Epithelial cell of esophagus (primary cell): Measurements from ENCODE around the gene EBP.

Source experiments
- DNase-seq: peaks from one replicate; pipeline ENCODE4 v3.0.0; 2010; ENCODE audit warnings: low read depth
- H3K4me3 ChIP-seq: 2 replicates; pipeline ENCODE4 v1.5.1; 2011; ENCODE audit warnings: mild to moderate bottlenecking, low read length, control low read depth
- TF ChIP-seq, protein P1 (sequence below): IDR thresholded peaks from 2 replicates; pipeline ENCODE4 v1.5.1; 2011; ENCODE audit warnings: low read depth, mild to moderate bottlenecking, low read length, control low read depth, inconsistent platforms; ENCODE audit not compliant: insufficient read depth; ENCODE audit errors: missing control alignments

Gene EBP

DNA sequence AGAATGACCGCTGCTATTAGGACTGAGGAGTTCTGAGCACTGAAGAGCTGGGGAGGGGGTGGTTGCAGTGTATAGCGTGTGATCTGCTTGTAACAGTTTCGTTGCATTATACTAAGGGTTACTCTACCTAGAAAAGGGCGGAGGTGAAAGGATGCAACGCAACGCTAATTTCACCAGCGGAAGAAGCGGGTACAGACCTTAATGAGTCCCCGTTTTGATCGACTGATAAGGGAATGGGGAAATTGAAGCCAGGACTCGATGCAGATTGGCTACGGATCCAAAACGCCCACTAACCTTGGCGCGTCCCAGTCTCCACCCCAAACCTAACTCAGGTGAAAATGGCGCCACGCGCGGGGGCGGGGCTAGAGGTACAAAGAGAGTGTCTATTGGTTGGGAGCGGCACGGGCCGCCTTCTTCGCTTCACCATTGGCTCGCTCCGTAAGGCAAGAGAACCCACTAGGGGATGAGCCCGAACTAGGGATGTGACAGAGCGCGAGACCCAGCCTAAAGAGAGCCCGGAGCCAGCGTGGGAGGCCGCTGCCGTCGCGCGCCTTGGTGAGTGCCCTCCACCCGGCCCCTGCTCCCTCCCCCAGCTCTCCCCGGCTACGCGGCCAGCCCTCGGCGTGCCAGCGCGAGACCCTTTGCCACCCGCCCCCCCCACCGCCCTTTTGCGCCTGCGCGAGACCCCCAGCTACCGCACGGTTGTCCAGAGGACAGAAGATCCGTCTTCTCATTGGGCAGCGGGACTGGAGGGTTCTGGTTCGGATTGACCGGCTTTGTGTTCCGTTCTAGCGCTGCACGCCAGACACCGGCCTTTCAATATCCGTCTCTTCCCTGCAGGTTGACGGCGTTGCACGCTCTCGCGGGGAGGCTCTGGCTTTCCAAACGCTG, at the start of gene EBP:
TSS of gene EBP (plus strand) at position 456 of the 891 bp plus-strand sequence. CDS start 1,964 bp downstream, outside the sequence.
- H3K4me3 ChIP-seq, result peak within 1 kb of the TSS; percentile 61
- TF ChIP-seq, protein P1, sequence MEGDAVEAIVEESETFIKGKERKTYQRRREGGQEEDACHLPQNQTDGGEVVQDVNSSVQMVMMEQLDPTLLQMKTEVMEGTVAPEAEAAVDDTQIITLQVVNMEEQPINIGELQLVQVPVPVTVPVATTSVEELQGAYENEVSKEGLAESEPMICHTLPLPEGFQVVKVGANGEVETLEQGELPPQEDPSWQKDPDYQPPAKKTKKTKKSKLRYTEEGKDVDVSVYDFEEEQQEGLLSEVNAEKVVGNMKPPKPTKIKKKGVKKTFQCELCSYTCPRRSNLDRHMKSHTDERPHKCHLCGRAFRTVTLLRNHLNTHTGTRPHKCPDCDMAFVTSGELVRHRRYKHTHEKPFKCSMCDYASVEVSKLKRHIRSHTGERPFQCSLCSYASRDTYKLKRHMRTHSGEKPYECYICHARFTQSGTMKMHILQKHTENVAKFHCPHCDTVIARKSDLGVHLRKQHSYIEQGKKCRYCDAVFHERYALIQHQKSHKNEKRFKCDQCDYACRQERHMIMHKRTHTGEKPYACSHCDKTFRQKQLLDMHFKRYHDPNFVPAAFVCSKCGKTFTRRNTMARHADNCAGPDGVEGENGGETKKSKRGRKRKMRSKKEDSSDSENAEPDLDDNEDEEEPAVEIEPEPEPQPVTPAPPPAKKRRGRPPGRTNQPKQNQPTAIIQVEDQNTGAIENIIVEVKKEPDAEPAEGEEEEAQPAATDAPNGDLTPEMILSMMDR, result no peak
- peak; percentile 94 for DNase-seq

DNA sequence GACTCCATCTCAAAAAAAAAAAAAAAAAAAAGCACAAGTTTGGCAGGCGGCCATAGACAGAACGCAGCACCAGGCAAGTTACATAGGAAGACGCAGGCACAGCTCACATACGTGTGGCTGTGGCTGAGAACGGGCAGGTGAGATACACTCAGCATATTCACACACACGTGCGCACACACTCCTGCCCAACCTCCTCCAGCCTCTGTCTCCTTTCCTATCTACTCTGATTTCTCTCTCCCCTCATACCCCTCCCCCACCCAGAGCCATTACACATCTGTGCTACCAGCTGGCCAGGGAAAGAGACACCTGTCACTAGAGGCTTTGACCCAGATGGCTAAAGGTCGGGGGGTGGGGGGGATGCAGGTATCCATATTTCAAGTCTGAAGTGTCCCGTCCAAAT, 49.4 kb upstream of the EBP start:
- no peak overlapping the region for H3K4me3 ChIP-seq
- no peak for DNase-seq
- TF ChIP-seq, protein P1, result no peak

DNA sequence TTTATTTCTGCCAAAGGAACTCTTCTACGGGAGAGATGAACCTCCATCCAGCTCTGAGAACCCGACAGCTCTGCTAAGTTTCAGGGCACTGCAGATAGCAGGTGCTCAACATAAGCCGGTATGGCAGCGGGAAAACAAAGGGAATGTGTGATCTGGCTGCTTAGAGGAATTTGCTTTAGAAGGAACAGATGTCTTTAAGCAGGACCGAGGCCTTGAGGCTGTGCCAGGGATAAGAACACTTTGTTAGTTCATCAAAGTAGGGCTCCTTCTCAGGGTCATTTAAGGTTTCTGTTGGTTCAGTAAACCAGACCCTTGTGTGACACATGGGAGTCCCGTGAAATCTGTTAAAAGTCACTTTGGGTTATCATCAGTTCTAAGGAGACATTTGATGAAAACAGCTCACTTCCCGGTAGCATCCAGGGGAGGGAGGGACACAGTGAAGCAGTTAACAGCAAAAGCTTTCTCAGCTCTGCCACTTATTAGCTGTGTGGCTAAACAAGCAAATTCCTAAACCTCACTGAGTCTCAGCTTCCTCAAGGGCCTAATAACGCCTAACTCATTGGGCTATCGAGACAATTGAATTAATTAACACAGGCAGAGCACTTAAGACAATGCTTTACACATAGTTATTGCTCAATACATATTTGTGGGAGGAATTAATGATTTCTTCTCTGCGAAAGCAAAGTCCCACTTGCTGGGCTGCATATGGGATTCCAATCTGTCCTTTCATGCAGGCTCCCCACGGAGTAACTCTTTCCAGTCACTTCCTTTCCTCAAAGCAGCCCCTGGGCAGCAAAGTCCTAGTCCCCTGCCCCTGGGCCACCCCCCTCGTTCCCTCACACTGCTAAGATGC, 48.5 kb upstream of the EBP start:
- no peak for DNase-seq
- H3K4me3 ChIP-seq, result no peak overlapping the region
- TF ChIP-seq, protein P1, result no peak

DNA sequence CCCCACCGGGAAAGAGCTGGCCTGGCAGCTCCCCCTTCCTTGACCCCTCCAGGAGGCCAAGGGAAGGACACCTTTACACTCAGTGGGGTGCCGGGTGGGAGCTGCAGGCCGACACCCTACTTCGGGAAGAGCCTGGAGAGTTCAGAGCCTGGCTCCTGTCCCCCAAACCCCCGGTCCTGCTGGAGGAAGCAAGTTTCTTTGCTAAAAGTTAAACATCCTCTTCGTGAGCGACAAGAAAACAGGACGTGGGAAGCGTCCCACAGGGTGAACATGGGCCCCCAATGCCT, 48.0 kb upstream of the EBP start:
- TF ChIP-seq, protein P1, result no peak
- H3K4me3 ChIP-seq, result no peak overlapping the region
- no peak for DNase-seq

DNA sequence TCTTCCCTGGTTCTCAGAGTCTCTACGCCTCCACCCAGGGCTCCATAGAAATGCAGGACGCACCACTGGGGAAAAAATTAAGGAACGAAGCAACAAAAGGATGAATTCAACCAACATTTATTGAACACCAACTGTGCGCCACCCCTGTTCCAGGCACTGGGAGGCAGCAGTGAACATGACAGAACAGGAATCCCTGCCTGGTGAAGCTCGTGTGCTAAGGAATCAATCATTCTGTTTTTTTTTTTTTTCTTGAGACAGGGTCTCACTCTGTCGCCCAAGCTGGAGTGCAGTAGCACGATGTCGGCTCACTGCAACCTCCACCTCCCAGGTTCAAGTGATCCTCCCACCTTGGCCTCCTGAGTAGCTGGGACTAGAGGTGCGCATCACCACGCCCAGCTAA, 47.5 kb upstream of the EBP start:
- TF ChIP-seq, protein P1, result peak; percentile 43
- DNase-seq, result peak; percentile 42
- no peak overlapping the region for H3K4me3 ChIP-seq

DNA sequence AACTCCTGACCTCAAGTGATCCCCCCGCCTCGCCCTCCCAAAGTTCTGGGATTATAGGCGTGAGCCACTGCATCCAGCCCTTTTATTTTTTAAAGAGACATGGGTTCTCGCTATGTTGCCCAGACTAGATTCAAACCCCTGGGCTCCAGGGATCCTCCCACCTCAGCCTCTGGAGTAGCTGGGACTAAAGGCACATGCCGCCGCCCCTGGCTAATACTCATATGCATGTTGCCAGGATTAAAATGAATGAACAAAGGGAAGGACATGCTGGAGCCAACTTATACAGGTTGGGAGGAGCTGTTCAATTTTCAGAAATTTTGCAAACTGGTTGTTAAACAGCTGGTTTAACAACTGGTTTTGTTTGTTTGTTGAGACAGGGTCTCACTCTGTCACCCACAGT, 47.0 kb upstream of the EBP start:
- H3K4me3 ChIP-seq, result no peak overlapping the region
- no peak for DNase-seq
- TF ChIP-seq, protein P1, result no peak
